ENCODE measurements around the gene RHOB. TPM values are rescaled to one million over a fixed set of nuclear protein-coding genes. Genes with fewer than 3 reads are reported as not detected.

RHOB gene
- total and polyA plus RNA-seq, 2 of the 13 experiments (the other 11 are each of a cell fraction or from before 2014, with no cell fraction given), result 192 to 268 TPM

DNA sequence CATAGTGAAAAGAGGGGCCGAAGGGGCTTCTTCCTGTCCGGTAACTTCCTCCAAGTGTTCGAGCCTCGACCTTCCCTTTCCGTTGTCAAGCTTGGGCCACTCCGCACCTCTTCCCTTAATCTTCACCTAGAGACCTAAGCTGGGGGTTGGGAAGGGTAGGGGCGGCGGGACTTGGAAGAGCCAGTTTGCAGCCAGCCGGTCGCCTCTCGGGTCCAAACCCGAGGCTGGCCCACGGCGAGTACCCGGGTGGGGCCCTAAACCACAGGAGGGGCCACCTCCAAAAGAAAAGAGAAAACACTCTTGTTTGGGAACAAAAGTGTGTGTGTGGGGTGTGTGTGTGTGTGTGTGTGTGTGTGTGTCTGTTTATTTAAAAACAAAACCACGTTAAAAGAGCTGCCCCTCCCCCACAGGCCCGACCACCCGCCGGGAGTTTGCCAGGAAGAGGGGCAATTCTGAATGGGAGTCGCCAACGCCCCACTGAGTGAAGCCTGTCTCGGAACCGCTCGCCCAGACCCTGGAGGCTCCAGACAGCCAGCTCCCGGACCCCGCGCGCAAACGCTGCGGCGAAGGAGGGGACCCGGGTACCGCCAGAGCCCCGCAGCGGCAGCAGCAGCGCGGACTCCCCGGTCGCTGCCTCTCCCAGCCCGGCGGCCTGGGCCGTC lies 488 bp upstream of the RHOB start (continued):
- TF ChIP-seq, protein P1, sequence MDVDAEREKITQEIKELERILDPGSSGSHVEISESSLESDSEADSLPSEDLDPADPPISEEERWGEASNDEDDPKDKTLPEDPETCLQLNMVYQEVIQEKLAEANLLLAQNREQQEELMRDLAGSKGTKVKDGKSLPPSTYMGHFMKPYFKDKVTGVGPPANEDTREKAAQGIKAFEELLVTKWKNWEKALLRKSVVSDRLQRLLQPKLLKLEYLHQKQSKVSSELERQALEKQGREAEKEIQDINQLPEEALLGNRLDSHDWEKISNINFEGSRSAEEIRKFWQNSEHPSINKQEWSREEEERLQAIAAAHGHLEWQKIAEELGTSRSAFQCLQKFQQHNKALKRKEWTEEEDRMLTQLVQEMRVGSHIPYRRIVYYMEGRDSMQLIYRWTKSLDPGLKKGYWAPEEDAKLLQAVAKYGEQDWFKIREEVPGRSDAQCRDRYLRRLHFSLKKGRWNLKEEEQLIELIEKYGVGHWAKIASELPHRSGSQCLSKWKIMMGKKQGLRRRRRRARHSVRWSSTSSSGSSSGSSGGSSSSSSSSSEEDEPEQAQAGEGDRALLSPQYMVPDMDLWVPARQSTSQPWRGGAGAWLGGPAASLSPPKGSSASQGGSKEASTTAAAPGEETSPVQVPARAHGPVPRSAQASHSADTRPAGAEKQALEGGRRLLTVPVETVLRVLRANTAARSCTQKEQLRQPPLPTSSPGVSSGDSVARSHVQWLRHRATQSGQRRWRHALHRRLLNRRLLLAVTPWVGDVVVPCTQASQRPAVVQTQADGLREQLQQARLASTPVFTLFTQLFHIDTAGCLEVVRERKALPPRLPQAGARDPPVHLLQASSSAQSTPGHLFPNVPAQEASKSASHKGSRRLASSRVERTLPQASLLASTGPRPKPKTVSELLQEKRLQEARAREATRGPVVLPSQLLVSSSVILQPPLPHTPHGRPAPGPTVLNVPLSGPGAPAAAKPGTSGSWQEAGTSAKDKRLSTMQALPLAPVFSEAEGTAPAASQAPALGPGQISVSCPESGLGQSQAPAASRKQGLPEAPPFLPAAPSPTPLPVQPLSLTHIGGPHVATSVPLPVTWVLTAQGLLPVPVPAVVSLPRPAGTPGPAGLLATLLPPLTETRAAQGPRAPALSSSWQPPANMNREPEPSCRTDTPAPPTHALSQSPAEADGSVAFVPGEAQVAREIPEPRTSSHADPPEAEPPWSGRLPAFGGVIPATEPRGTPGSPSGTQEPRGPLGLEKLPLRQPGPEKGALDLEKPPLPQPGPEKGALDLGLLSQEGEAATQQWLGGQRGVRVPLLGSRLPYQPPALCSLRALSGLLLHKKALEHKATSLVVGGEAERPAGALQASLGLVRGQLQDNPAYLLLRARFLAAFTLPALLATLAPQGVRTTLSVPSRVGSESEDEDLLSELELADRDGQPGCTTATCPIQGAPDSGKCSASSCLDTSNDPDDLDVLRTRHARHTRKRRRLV (CRISPR knock-in tag; IDR thresholded peaks at IDR 0.05), result no peak
- TF ChIP-seq NPAS2 (CRISPR knock-in tag; IDR thresholded peaks at IDR 0.05; ENCODE audit: borderline replicate concordance), result no peak
- no peak for TF ChIP-seq GTF2F1 (IDR thresholded peaks at IDR 0.05; ENCODE audit: low read length)
- TF ChIP-seq ZNF567 (CRISPR knock-in tag; IDR thresholded peaks at IDR 0.05; ENCODE audit: borderline replicate concordance), result 0 out of 2 replicates have a peak, but pooled peaks have one; percentile 10
- TF ChIP-seq, protein P2, sequence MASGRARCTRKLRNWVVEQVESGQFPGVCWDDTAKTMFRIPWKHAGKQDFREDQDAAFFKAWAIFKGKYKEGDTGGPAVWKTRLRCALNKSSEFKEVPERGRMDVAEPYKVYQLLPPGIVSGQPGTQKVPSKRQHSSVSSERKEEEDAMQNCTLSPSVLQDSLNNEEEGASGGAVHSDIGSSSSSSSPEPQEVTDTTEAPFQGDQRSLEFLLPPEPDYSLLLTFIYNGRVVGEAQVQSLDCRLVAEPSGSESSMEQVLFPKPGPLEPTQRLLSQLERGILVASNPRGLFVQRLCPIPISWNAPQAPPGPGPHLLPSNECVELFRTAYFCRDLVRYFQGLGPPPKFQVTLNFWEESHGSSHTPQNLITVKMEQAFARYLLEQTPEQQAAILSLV (CRISPR knock-in tag; IDR thresholded peaks at IDR 0.05; ENCODE audit: borderline replicate concordance), result no peak
- TF ChIP-seq ZNF253 (CRISPR knock-in tag; IDR thresholded peaks at IDR 0.05; ENCODE audit: borderline replicate concordance), result no peak
- no peak for TF ChIP-seq ZFP37 (CRISPR knock-in tag; IDR thresholded peaks at IDR 0.05; ENCODE audit: borderline replicate concordance)
- TF ChIP-seq, protein P3, sequence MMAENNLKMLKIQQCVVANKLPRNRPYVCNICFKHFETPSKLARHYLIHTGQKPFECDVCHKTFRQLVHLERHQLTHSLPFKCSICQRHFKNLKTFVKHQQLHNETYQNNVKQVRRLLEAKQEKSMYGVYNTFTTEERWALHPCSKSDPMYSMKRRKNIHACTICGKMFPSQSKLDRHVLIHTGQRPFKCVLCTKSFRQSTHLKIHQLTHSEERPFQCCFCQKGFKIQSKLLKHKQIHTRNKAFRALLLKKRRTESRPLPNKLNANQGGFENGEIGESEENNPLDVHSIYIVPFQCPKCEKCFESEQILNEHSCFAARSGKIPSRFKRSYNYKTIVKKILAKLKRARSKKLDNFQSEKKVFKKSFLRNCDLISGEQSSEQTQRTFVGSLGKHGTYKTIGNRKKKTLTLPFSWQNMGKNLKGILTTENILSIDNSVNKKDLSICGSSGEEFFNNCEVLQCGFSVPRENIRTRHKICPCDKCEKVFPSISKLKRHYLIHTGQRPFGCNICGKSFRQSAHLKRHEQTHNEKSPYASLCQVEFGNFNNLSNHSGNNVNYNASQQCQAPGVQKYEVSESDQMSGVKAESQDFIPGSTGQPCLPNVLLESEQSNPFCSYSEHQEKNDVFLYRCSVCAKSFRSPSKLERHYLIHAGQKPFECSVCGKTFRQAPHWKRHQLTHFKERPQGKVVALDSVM (CRISPR knock-in tag; IDR thresholded peaks at IDR 0.05), result peak; percentile 73; the same call in 1 of the 2 replicates
- TF ChIP-seq, protein P4, sequence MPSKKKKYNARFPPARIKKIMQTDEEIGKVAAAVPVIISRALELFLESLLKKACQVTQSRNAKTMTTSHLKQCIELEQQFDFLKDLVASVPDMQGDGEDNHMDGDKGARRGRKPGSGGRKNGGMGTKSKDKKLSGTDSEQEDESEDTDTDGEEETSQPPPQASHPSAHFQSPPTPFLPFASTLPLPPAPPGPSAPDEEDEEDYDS (CRISPR knock-in tag; IDR thresholded peaks at IDR 0.05), result no peak
- TF ChIP-seq YEATS4 (CRISPR knock-in tag; IDR thresholded peaks at IDR 0.05; ENCODE audit: borderline replicate concordance), result no peak
- no peak for TF ChIP-seq ZNF160 (CRISPR knock-in tag; IDR thresholded peaks at IDR 0.05)
- no peak for TF ChIP-seq NR3C1 (CRISPR knock-in tag; IDR thresholded peaks at IDR 0.05)
- TF ChIP-seq ZNF468 (CRISPR knock-in tag; IDR thresholded peaks at IDR 0.05), result no peak
- TF ChIP-seq, protein P5, sequence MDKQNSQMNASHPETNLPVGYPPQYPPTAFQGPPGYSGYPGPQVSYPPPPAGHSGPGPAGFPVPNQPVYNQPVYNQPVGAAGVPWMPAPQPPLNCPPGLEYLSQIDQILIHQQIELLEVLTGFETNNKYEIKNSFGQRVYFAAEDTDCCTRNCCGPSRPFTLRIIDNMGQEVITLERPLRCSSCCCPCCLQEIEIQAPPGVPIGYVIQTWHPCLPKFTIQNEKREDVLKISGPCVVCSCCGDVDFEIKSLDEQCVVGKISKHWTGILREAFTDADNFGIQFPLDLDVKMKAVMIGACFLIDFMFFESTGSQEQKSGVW (CRISPR knock-in tag; IDR thresholded peaks at IDR 0.05; ENCODE audit: borderline replicate concordance), result no peak
- 0 out of 2 replicates have a peak, but pooled peaks have one; percentile 21 for TF ChIP-seq GLI4 (CRISPR knock-in tag; IDR thresholded peaks at IDR 0.05; ENCODE audit: borderline replicate concordance)
- no peak for TF ChIP-seq ZFP36 (IDR thresholded peaks at IDR 0.05; ENCODE audit: borderline replicate concordance, low read depth, low read length, partially characterized antibody)
- TF ChIP-seq GZF1 (CRISPR knock-in tag; IDR thresholded peaks at IDR 0.05), result no peak
- TF ChIP-seq YY1 (IDR thresholded peaks at IDR 0.05; ENCODE audit: insufficient read depth, insufficient replicate concordance, low read depth, low read length), result no peak
